ENCODE data around the gene ADORA3. TPM values are rescaled to one million over a fixed set of nuclear protein-coding genes. Genes with fewer than 3 reads are reported as not detected.

ADORA3 gene
- total and polyA plus RNA-seq, 2 of the 4 experiments (the other 2 are of a cell fraction) = not detected

DNA sequence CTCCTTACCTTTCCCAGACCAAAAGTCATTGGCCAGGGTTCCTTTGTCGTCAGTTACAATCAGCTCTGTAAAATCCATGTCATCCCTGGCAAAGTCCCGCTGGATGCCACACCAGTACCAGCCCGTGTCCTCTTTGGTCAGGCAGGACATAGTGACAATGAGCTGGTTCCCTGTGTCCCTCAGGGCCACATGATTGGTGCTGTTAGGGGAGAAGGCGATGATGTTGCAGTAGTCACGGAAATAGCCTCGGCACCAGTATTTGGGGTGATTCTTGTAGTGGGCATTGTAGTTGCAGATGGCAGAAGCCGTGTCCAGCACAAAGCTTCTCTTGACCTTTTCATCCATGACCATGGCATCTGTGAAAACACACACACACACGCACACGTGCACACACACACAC lies 14.8 kb downstream of the ADORA3 start:
- Histone ChIP-seq H3K27me3 (ENCODE audit: control insufficient read depth, insufficient read depth, low read length) (peaks cover 10% of the 10 kb centered on the region), H3K4me1 (ENCODE audit: control insufficient read depth, insufficient read depth, low read length) (no peaks in the 10 kb centered on the region), H3K27ac (ENCODE audit: insufficient read depth, low read length) (no peak overlapping the region), H2BK5ac (ENCODE audit: low read depth, low read length, poor library complexity, severe bottlenecking) (no peak overlapping the region), H3K9me1 (ENCODE audit: insufficient read depth, low read length) (no peaks in the 10 kb centered on the region), H3K9ac (ENCODE audit: low read depth, low read length) (no peak overlapping the region), H3K4me2 (ENCODE audit: low read depth, low read length) (no peak overlapping the region), H3K18ac (ENCODE audit: low read depth, low read length) (no peak overlapping the region), H3K36me3 (ENCODE audit: control insufficient read depth, insufficient read depth, low read length) (no peaks in the 10 kb centered on the region), H3K14ac (replicated peaks; ENCODE audit: low read depth, low read length) (no peak overlapping the region), H2AK9ac (replicated peaks; ENCODE audit: low read depth, low read length, poor library complexity) (no peak overlapping the region), H2AK5ac (ENCODE audit: low read depth, low read length) (no peak overlapping the region), H2BK120ac (ENCODE audit: low read depth, low read length) (no peak overlapping the region), H3K79me1 (ENCODE audit: low read depth in 1 of 2, low read length in 2 of 2) (no peaks in the 10 kb centered on the region), H2AFZ (replicated peaks; ENCODE audit: low read length, poor library complexity) (no peak overlapping the region), H4K8ac (ENCODE audit: low read depth in 2 of 2, low read length in 2 of 2) (no peak overlapping the region), H3K4me3 (ENCODE audit: insufficient read depth, low read depth, low read length) (no peak overlapping the region), H3K23ac (ENCODE audit: low read depth, low read length) (no peak overlapping the region), H2BK20ac (ENCODE audit: low read depth, low read length) (no peak overlapping the region), H4K91ac (ENCODE audit: insufficient read depth, low read depth, low read length) (no peak overlapping the region), H3K4ac (ENCODE audit: low read depth, low read length) (no peak overlapping the region), H3K9me3 (ENCODE audit: control insufficient read depth, insufficient read depth, low read length) (no peaks in the 10 kb centered on the region), H4K5ac (ENCODE audit: low read depth, low read length) (no peak overlapping the region), H4K20me1 (ENCODE audit: insufficient read depth, low read length) (no peaks in the 10 kb centered on the region), H2BK15ac (ENCODE audit: low read depth, low read length) (no peak overlapping the region), H3K56ac (ENCODE audit: extremely low read depth, insufficient read depth, low read length) (no peak overlapping the region)
- in situ Hi-C loops (cut with MboI; ENCODE audit: low sequenced_read_pairs) (loop anchor here (25.0 kb wide), 1 partner anchor 874 kb away; no protein-coding TSS in a partner anchor), intact Hi-C loops (cut with micrococcal nuclease) (no loop called here), dilution Hi-C loops (cut with HindIII; ENCODE audit: low sequenced_read_pairs, unreplicated experiment) (no loop called here)
- ATAC-seq (ENCODE audit: low read depth) = no peak
- POLR2A ChIA-PET (ENCODE audit: unreplicated experiment) = no interaction called here
- no peak for TF ChIP-seq CHD1 (IDR thresholded peaks at IDR 0.05; ENCODE audit: low read depth, low read length)
- TF ChIP-seq CEBPB (IDR thresholded peaks at IDR 0.05; ENCODE audit: low read depth, low read length) = no peak
- no peak for TF ChIP-seq SMC3 (IDR thresholded peaks at IDR 0.05; ENCODE audit: low read depth, low read length)
- TF ChIP-seq, protein P1, sequence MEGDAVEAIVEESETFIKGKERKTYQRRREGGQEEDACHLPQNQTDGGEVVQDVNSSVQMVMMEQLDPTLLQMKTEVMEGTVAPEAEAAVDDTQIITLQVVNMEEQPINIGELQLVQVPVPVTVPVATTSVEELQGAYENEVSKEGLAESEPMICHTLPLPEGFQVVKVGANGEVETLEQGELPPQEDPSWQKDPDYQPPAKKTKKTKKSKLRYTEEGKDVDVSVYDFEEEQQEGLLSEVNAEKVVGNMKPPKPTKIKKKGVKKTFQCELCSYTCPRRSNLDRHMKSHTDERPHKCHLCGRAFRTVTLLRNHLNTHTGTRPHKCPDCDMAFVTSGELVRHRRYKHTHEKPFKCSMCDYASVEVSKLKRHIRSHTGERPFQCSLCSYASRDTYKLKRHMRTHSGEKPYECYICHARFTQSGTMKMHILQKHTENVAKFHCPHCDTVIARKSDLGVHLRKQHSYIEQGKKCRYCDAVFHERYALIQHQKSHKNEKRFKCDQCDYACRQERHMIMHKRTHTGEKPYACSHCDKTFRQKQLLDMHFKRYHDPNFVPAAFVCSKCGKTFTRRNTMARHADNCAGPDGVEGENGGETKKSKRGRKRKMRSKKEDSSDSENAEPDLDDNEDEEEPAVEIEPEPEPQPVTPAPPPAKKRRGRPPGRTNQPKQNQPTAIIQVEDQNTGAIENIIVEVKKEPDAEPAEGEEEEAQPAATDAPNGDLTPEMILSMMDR (conservative IDR thresholded peaks at IDR 0.05; ENCODE audit: low read depth, low read length) = no peak
- TF ChIP-seq POLR2A (IDR thresholded peaks at IDR 0.05; ENCODE audit: low read depth, low read length) = no peak
- TF ChIP-seq, protein P2, sequence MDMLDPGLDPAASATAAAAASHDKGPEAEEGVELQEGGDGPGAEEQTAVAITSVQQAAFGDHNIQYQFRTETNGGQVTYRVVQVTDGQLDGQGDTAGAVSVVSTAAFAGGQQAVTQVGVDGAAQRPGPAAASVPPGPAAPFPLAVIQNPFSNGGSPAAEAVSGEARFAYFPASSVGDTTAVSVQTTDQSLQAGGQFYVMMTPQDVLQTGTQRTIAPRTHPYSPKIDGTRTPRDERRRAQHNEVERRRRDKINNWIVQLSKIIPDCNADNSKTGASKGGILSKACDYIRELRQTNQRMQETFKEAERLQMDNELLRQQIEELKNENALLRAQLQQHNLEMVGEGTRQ (IDR thresholded peaks at IDR 0.05; ENCODE audit: low read depth, low read length) = no peak
- TF ChIP-seq RAD21 (IDR thresholded peaks at IDR 0.05; ENCODE audit: low read length) = no peak
- TF ChIP-seq RFX5 (IDR thresholded peaks at IDR 0.05; ENCODE audit: low read depth, low read length) = no peak
- no peak for TF ChIP-seq FOS (IDR thresholded peaks at IDR 0.05; ENCODE audit: low read depth, low read length)
- TF ChIP-seq, protein P3, sequence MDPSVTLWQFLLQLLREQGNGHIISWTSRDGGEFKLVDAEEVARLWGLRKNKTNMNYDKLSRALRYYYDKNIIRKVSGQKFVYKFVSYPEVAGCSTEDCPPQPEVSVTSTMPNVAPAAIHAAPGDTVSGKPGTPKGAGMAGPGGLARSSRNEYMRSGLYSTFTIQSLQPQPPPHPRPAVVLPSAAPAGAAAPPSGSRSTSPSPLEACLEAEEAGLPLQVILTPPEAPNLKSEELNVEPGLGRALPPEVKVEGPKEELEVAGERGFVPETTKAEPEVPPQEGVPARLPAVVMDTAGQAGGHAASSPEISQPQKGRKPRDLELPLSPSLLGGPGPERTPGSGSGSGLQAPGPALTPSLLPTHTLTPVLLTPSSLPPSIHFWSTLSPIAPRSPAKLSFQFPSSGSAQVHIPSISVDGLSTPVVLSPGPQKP (IDR thresholded peaks at IDR 0.05; ENCODE audit: borderline replicate concordance, low read depth, low read length) = no peak
- DNase-seq = no peak
- no TSS peak for BruUV-seq (replicated peaks)
- WGBS, 2 experiments (ENCODE audit: extremely low coverage in 2 of 2, insufficient read length in 1 of 2) = 100% methylated on average over 1 of the region's 9 CpGs; no CpG with 5 or more reads in 1 of the 2 experiments
- CTCF ChIA-PET = no interaction called here
